ENCODE data around the gene STX18.
A peak's percentile ranks its signal among the peaks of the same experiment; 100 is the strongest.

The STX18 gene

GRCh38 chr4:4462970-4463369 lies 78.9 kb downstream of the STX18 start:
- Histone ChIP-seq H3K36me3 (ENCODE audit: insufficient read depth, low read length) (peaks cover 43% of the 10 kb centered on the region), H3K9ac (ENCODE audit: low read depth, low read length) (no peak overlapping the region), H3K79me2 (ENCODE audit: insufficient read depth, low read length) (no peaks in the 10 kb centered on the region), H3K27me3 (ENCODE audit: insufficient read depth, low read length, poor library complexity) (no peaks in the 10 kb centered on the region), H3K4me2 (ENCODE audit: insufficient read depth, low read length) (no peak overlapping the region), H3K4me3 (ENCODE audit: low read depth in 1 of 2, low read length in 2 of 2) (no peak overlapping the region), H2AFZ (ENCODE audit: low read depth, low read length) (no peak overlapping the region), H3K4me1 (ENCODE audit: insufficient read depth, low read length) (peaks cover 15% of the 10 kb centered on the region), H3K27ac (ENCODE audit: low read length) (no peak overlapping the region), H4K20me1 (ENCODE audit: insufficient read depth, low read length) (no peaks in the 10 kb centered on the region), H3K9me3 (ENCODE audit: insufficient read depth, low read length, severe bottlenecking) (no peaks in the 10 kb centered on the region)
- TF ChIP-seq CTCF (IDR thresholded peaks at IDR 0.05; ENCODE audit: borderline replicate concordance, extremely low read depth, low read length, poor library complexity, severe bottlenecking) (no peak), EZH2 (IDR thresholded peaks at IDR 0.05; ENCODE audit: borderline replicate concordance, low read depth, low read length, severe bottlenecking) (no peak)
- ATAC-seq (ENCODE audit: insufficient read depth, low read depth) = no peak
- no peak for DNase-seq

DNA sequence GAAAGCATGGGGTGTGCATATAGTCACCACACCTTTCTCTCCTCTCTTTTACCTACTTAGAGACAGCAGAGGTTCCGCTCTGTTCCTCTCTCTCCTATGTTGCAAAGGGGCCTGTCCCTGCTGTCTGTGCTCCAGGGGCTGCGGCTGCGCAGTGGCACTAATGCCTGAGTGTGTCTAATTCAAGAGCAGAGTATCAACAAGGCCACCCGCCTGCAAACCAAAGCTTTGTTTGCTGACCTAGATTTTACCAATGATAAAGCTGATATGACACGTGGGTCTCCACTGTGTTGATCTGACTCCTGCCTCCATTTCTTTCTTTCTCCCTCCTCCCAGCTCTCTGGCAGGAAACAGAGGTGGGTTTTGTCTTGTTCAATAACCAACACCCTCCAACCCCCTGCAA lies 80.0 kb downstream of the STX18 start:
- Histone ChIP-seq H3K4me1 (ENCODE audit: insufficient read depth, low read length) (peaks cover 15% of the 10 kb centered on the region), H3K4me2 (ENCODE audit: insufficient read depth, low read length) (no peak overlapping the region), H3K9me3 (ENCODE audit: insufficient read depth, low read length, severe bottlenecking) (no peaks in the 10 kb centered on the region), H3K36me3 (ENCODE audit: insufficient read depth, low read length) (peaks cover 44% of the 10 kb centered on the region), H3K4me3 (ENCODE audit: low read depth in 1 of 2, low read length in 2 of 2) (no peak overlapping the region), H3K9ac (ENCODE audit: low read depth, low read length) (no peak overlapping the region), H2AFZ (ENCODE audit: low read depth, low read length) (no peak overlapping the region), H3K79me2 (ENCODE audit: insufficient read depth, low read length) (no peaks in the 10 kb centered on the region), H4K20me1 (ENCODE audit: insufficient read depth, low read length) (no peaks in the 10 kb centered on the region), H3K27ac (ENCODE audit: low read length) (peak overlapping the region; percentile 39; the same call in 1 of the 2 replicates), H3K27me3 (ENCODE audit: insufficient read depth, low read length, poor library complexity) (no peaks in the 10 kb centered on the region)
- TF ChIP-seq EZH2 (IDR thresholded peaks at IDR 0.05; ENCODE audit: borderline replicate concordance, low read depth, low read length, severe bottlenecking) (no peak), CTCF (IDR thresholded peaks at IDR 0.05; ENCODE audit: borderline replicate concordance, extremely low read depth, low read length, poor library complexity, severe bottlenecking) (no peak)
- ATAC-seq (ENCODE audit: insufficient read depth, low read depth) (peak; percentile 90), DNase-seq (peak; percentile 49)

DNA sequence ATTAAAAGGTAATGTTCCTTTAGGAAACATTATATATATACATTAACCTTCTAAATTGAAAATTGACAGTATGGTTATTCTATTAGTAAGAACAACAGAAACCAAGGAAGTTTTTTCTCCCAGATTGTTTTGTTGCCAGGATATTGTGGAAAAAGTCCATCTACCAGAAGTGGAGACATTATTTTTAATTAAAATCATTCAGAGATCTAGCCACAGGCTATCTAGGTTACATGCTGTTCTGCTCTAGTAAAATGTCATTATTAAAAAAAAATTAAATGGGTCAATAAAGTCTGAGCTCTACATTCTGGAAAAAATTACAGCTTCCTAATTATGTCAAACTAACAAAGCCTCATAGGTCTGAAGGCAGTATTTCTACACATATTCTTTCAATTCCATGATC lies 80.7 kb downstream of the STX18 start:
- Histone ChIP-seq H3K4me3 (ENCODE audit: low read depth in 1 of 2, low read length in 2 of 2) (no peak overlapping the region), H3K79me2 (ENCODE audit: insufficient read depth, low read length) (no peaks in the 10 kb centered on the region), H3K36me3 (ENCODE audit: insufficient read depth, low read length) (peaks cover 44% of the 10 kb centered on the region), H2AFZ (ENCODE audit: low read depth, low read length) (no peak overlapping the region), H3K27ac (ENCODE audit: low read length) (no peak overlapping the region), H3K4me2 (ENCODE audit: insufficient read depth, low read length) (no peak overlapping the region), H3K27me3 (ENCODE audit: insufficient read depth, low read length, poor library complexity) (no peaks in the 10 kb centered on the region), H3K4me1 (ENCODE audit: insufficient read depth, low read length) (peaks cover 15% of the 10 kb centered on the region), H3K9ac (ENCODE audit: low read depth, low read length) (no peak overlapping the region), H3K9me3 (ENCODE audit: insufficient read depth, low read length, severe bottlenecking) (no peaks in the 10 kb centered on the region), H4K20me1 (ENCODE audit: insufficient read depth, low read length) (no peaks in the 10 kb centered on the region)
- DNase-seq = no peak
- no peak for ATAC-seq (ENCODE audit: insufficient read depth, low read depth)
- TF ChIP-seq CTCF (IDR thresholded peaks at IDR 0.05; ENCODE audit: borderline replicate concordance, extremely low read depth, low read length, poor library complexity, severe bottlenecking) (no peak), EZH2 (IDR thresholded peaks at IDR 0.05; ENCODE audit: borderline replicate concordance, low read depth, low read length, severe bottlenecking) (no peak)

- Histone ChIP-seq H3K4me3 (ENCODE audit: low read depth in 1 of 2, low read length in 2 of 2) (no peak overlapping the region), H3K27ac (ENCODE audit: low read length) (no peak overlapping the region), H3K36me3 (ENCODE audit: insufficient read depth, low read length) (peaks cover 44% of the 10 kb centered on the region), H3K9ac (ENCODE audit: low read depth, low read length) (no peak overlapping the region), H3K4me1 (ENCODE audit: insufficient read depth, low read length) (peaks cover 15% of the 10 kb centered on the region), H3K27me3 (ENCODE audit: insufficient read depth, low read length, poor library complexity) (no peaks in the 10 kb centered on the region), H2AFZ (ENCODE audit: low read depth, low read length) (no peak overlapping the region), H3K9me3 (ENCODE audit: insufficient read depth, low read length, severe bottlenecking) (no peaks in the 10 kb centered on the region), H3K4me2 (ENCODE audit: insufficient read depth, low read length) (no peak overlapping the region), H4K20me1 (ENCODE audit: insufficient read depth, low read length) (no peaks in the 10 kb centered on the region), H3K79me2 (ENCODE audit: insufficient read depth, low read length) (no peaks in the 10 kb centered on the region)
- no peak for TF ChIP-seq EZH2 (IDR thresholded peaks at IDR 0.05; ENCODE audit: borderline replicate concordance, low read depth, low read length, severe bottlenecking)
- TF ChIP-seq CTCF (IDR thresholded peaks at IDR 0.05; ENCODE audit: borderline replicate concordance, extremely low read depth, low read length, poor library complexity, severe bottlenecking) = no peak
- DNase-seq = no peak
- ATAC-seq (ENCODE audit: insufficient read depth, low read depth) = no peak
These were observed 81.1 kb downstream of the STX18 start for GRCh38 chr4:4460759-4461158.

Data from DND-41 (cell line).